Measurements from ENCODE around the gene SMOC2. TPM values are rescaled to one million over a fixed set of nuclear protein-coding genes. Genes with fewer than 3 reads are reported as not detected.

The SMOC2 gene
- polyA plus RNA-seq, 1 donor (not counting 4 experiments of a cell fraction or from before 2014, with no cell fraction given) = 1.1 TPM

GRCh38 chr6:168525926-168526630 lies 85.1 kb downstream of the SMOC2 start:
- FAIRE-seq (no peak), DNase-seq (ENCODE audit: low read depth, low spot score) (no peak)
- no peak overlapping the region for H3K27ac ChIP-seq (ENCODE audit: control insufficient read depth, insufficient read depth, low read length)
- no peak overlapping the region for H2AFZ ChIP-seq (ENCODE audit: control insufficient read depth, low read length)
- TF ChIP-seq CTCF (optimal IDR thresholded peaks at IDR 0.05 in 1 of 3, IDR thresholded peaks at IDR 0.05 in 1 of 3, conservative IDR thresholded peaks at IDR 0.05 in 1 of 3; ENCODE audit: extremely low read depth in 1 of 3, insufficient read depth in 2 of 3, low read length in 3 of 3) (no peak), EZH2 (IDR thresholded peaks at IDR 0.05; ENCODE audit: low read length) (no peak)
- dilution Hi-C loops (cut with MboI; ENCODE audit: extremely low pct_ligation_motif_present, low sequenced_read_pairs) = no loop called here
- no peaks in the 10 kb centered on the region for H3K9me3 ChIP-seq (ENCODE audit: control insufficient read depth, low read depth, low read length)
- no peaks in the 10 kb centered on the region for H3K79me2 ChIP-seq (ENCODE audit: control insufficient read depth, insufficient read depth, low read length)
- H3K4me3 ChIP-seq (ENCODE audit: control insufficient read depth in 2 of 3, extremely low read depth in 1 of 3, insufficient read depth in 2 of 3, low read depth in 1 of 3, low read length in 3 of 3) = no peak overlapping the region
- H3K27me3 ChIP-seq (ENCODE audit: control insufficient read depth, extremely low read depth, insufficient read depth, low read length) = no peaks in the 10 kb centered on the region
- H4K20me1 ChIP-seq (ENCODE audit: control insufficient read depth, extremely low read depth, insufficient read depth, low read length) = no peaks in the 10 kb centered on the region
- no peaks in the 10 kb centered on the region for H3K9me1 ChIP-seq (ENCODE audit: control insufficient read depth, extremely low read depth, insufficient read depth, low read length)
- no peak overlapping the region for H3K4me2 ChIP-seq (ENCODE audit: control insufficient read depth, extremely low read depth, insufficient read depth, low read depth, low read length)
- H3K4me1 ChIP-seq (ENCODE audit: control insufficient read depth, extremely low read depth, insufficient read depth, low read length) = no peaks in the 10 kb centered on the region
- no peaks in the 10 kb centered on the region for H3K36me3 ChIP-seq (ENCODE audit: control insufficient read depth in 2 of 2, extremely low read depth in 1 of 2, insufficient read depth in 2 of 2, low read length in 2 of 2)
- H3K9ac ChIP-seq (ENCODE audit: control insufficient read depth, extremely low read depth, insufficient read depth, low read length) = no peak overlapping the region

- no peaks in the 10 kb centered on the region for H3K27me3 ChIP-seq (ENCODE audit: control insufficient read depth, extremely low read depth, insufficient read depth, low read length)
- H3K36me3 ChIP-seq (ENCODE audit: control insufficient read depth in 2 of 2, extremely low read depth in 1 of 2, insufficient read depth in 2 of 2, low read length in 2 of 2) = no peaks in the 10 kb centered on the region
- no peak overlapping the region for H3K9ac ChIP-seq (ENCODE audit: control insufficient read depth, extremely low read depth, insufficient read depth, low read length)
- no peak overlapping the region for H3K4me3 ChIP-seq (ENCODE audit: control insufficient read depth in 2 of 3, extremely low read depth in 1 of 3, insufficient read depth in 2 of 3, low read depth in 1 of 3, low read length in 3 of 3)
- dilution Hi-C loops (cut with MboI; ENCODE audit: extremely low pct_ligation_motif_present, low sequenced_read_pairs) = no loop called here
- H3K4me2 ChIP-seq (ENCODE audit: control insufficient read depth, extremely low read depth, insufficient read depth, low read depth, low read length) = no peak overlapping the region
- no peaks in the 10 kb centered on the region for H3K4me1 ChIP-seq (ENCODE audit: control insufficient read depth, extremely low read depth, insufficient read depth, low read length)
- H3K27ac ChIP-seq (ENCODE audit: control insufficient read depth, insufficient read depth, low read length) = no peak overlapping the region
- FAIRE-seq (no peak), DNase-seq (ENCODE audit: low read depth, low spot score) (no peak)
- H4K20me1 ChIP-seq (ENCODE audit: control insufficient read depth, extremely low read depth, insufficient read depth, low read length) = no peaks in the 10 kb centered on the region
- H2AFZ ChIP-seq (ENCODE audit: control insufficient read depth, low read length) = no peak overlapping the region
- TF ChIP-seq EZH2 (IDR thresholded peaks at IDR 0.05; ENCODE audit: low read length) (no peak), CTCF (optimal IDR thresholded peaks at IDR 0.05 in 1 of 3, IDR thresholded peaks at IDR 0.05 in 1 of 3, conservative IDR thresholded peaks at IDR 0.05 in 1 of 3; ENCODE audit: extremely low read depth in 1 of 3, insufficient read depth in 2 of 3, low read length in 3 of 3) (no peak)
- H3K9me3 ChIP-seq (ENCODE audit: control insufficient read depth, low read depth, low read length) = no peaks in the 10 kb centered on the region
- H3K79me2 ChIP-seq (ENCODE audit: control insufficient read depth, insufficient read depth, low read length) = no peaks in the 10 kb centered on the region
- H3K9me1 ChIP-seq (ENCODE audit: control insufficient read depth, extremely low read depth, insufficient read depth, low read length) = no peaks in the 10 kb centered on the region
Measured at GRCh38 chr6:168526841-168527281, 85.9 kb downstream of the SMOC2 start.
